Epithelial cell of proximal tubule (primary cell): ENCODE results near the gene SRGAP1. TPM values are rescaled to one million over a fixed set of nuclear protein-coding genes. Genes with fewer than 3 reads are reported as not detected.

Experiments
- DNase-seq: peaks from one replicate; pipeline ENCODE4 v3.0.0-alpha.2; 2011; ENCODE audit warnings: low read depth
- H3K4me3 ChIP-seq: 2 replicates; pipeline ENCODE4 v1.5.1; 2011; ENCODE audit warnings: low read depth, mild to moderate bottlenecking, low read length
- total RNA-seq: library from RNA; depleted of rRNA; stranded (reverse); fragments of >200 nt; gene quantifications from 2 replicates; pipeline ENCODE4 v1.2.3, GENCODE V29; 2015
- TF ChIP-seq, protein P1 (sequence below): conservative IDR thresholded peaks from 2 replicates; pipeline ENCODE4 v1.5.1; 2012; ENCODE audit warnings: low read depth, mild to moderate bottlenecking, low read length

Gene SRGAP1
- total RNA-seq, 1 donor from 2014 or later, result 9.4 TPM

DNA sequence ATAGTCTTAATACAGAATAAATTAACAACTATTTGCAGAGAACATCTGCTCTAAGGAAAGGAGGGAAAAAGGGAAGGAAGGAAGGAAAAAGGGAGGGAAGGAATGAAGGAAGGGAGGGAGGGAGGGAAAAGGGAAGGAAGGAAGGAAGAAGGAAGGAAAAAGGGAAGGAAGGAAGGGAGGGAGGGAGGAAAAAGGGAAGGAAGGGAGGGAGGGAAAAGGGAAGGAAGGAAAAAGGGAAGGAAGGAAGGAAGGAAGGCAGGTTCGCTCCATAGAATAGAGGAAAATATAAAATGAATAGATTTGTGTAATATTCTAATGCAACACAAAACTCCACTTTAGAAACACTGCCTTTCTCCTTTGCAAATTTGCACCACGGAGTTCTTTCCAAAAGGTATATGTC is 361.0 kb downstream of the SRGAP1 start:
- H3K4me3 ChIP-seq, result no peak overlapping the region
- DNase-seq, result no peak
- TF ChIP-seq, protein P1, sequence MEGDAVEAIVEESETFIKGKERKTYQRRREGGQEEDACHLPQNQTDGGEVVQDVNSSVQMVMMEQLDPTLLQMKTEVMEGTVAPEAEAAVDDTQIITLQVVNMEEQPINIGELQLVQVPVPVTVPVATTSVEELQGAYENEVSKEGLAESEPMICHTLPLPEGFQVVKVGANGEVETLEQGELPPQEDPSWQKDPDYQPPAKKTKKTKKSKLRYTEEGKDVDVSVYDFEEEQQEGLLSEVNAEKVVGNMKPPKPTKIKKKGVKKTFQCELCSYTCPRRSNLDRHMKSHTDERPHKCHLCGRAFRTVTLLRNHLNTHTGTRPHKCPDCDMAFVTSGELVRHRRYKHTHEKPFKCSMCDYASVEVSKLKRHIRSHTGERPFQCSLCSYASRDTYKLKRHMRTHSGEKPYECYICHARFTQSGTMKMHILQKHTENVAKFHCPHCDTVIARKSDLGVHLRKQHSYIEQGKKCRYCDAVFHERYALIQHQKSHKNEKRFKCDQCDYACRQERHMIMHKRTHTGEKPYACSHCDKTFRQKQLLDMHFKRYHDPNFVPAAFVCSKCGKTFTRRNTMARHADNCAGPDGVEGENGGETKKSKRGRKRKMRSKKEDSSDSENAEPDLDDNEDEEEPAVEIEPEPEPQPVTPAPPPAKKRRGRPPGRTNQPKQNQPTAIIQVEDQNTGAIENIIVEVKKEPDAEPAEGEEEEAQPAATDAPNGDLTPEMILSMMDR, result no peak

DNA sequence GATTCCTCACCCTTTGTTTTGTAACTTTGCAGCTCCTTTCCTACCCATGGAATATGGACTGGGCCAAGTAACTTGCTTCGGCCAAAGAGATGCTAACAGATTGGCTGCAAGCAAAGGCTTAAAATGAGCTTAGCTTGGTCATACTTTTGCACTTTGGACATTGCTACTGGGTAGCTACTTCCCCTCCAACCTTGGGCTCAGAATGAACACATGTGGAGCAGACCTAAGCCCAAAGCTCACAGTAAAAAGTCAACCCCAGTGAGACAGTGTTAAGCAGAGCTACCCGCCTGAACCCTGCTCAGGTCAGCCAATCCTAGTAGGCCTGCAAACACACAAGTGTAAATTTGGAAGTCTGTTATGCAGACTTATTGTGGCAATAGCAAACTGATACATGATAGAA is 363.0 kb downstream of the SRGAP1 start:
- H3K4me3 ChIP-seq, result no peak overlapping the region
- TF ChIP-seq, protein P1, result no peak
- DNase-seq, result no peak

Other genes with a start within 250 kb of the SRGAP1 start
- 5.6 and 6.9 TPM in 2 replicates for gene DPY19L2, start 176.2 kb upstream of the SRGAP1 start, total RNA-seq
- 12.3 and 21.3 TPM in 2 replicates for gene RXYLT1, start 64.8 kb upstream of the SRGAP1 start, total RNA-seq